ENCODE data around the gene SLC1A2.
A peak's percentile ranks its signal among the peaks of the same experiment; 100 is the strongest.

Gene SLC1A2

GRCh38 chr11:35407041-35407440 is 12.3 kb downstream of the SLC1A2 start:
- no peak for FAIRE-seq
- TF ChIP-seq POLR2AphosphoS5 (IDR thresholded peaks at IDR 0.05; ENCODE audit: low read depth, low read length) (no peak), POLR2A (IDR thresholded peaks at IDR 0.05; ENCODE audit: low read depth, low read length) (no peak), TAF1 (IDR thresholded peaks at IDR 0.05; ENCODE audit: borderline replicate concordance, low read depth, low read length) (no peak)

GRCh38 chr11:35404388-35404775 is 15.0 kb downstream of the SLC1A2 start:
- DNase-seq (ENCODE audit: insufficient read length) (no peak), FAIRE-seq (peak; percentile 60)
- TF ChIP-seq POLR2A (IDR thresholded peaks at IDR 0.05; ENCODE audit: low read depth, low read length) (no peak), TAF1 (IDR thresholded peaks at IDR 0.05; ENCODE audit: borderline replicate concordance, low read depth, low read length) (no peak), POLR2AphosphoS5 (IDR thresholded peaks at IDR 0.05; ENCODE audit: low read depth, low read length) (no peak)

More at GRCh38 chr11:35407041-35407440, 12.3 kb downstream of the SLC1A2 start:
- DNase-seq (ENCODE audit: insufficient read length) = no peak

GRCh38 chr11:35403765-35404387 is 15.5 kb downstream of the SLC1A2 start:
- TF ChIP-seq POLR2AphosphoS5 (IDR thresholded peaks at IDR 0.05; ENCODE audit: low read depth, low read length) (no peak), POLR2A (IDR thresholded peaks at IDR 0.05; ENCODE audit: low read depth, low read length) (no peak), TAF1 (IDR thresholded peaks at IDR 0.05; ENCODE audit: borderline replicate concordance, low read depth, low read length) (no peak)
- no peak for FAIRE-seq
- no peak for DNase-seq (ENCODE audit: insufficient read length)

GRCh38 chr11:35402751-35403660 is 16.4 kb downstream of the SLC1A2 start:
- DNase-seq (ENCODE audit: insufficient read length) (no peak), FAIRE-seq (peak; percentile 73)
- TF ChIP-seq TAF1 (IDR thresholded peaks at IDR 0.05; ENCODE audit: borderline replicate concordance, low read depth, low read length) (no peak), POLR2AphosphoS5 (IDR thresholded peaks at IDR 0.05; ENCODE audit: low read depth, low read length) (no peak), POLR2A (IDR thresholded peaks at IDR 0.05; ENCODE audit: low read depth, low read length) (no peak)

- FAIRE-seq (no peak), DNase-seq (ENCODE audit: insufficient read length) (no peak)
- TF ChIP-seq TAF1 (IDR thresholded peaks at IDR 0.05; ENCODE audit: borderline replicate concordance, low read depth, low read length) (no peak), POLR2A (IDR thresholded peaks at IDR 0.05; ENCODE audit: low read depth, low read length) (no peak), POLR2AphosphoS5 (IDR thresholded peaks at IDR 0.05; ENCODE audit: low read depth, low read length) (no peak)
Observed at GRCh38 chr11:35398881-35399280, 20.5 kb downstream of the SLC1A2 start.

- FAIRE-seq (no peak), DNase-seq (ENCODE audit: insufficient read length) (no peak)
- TF ChIP-seq POLR2A (IDR thresholded peaks at IDR 0.05; ENCODE audit: low read depth, low read length) = no peak
- TF ChIP-seq POLR2AphosphoS5 (IDR thresholded peaks at IDR 0.05; ENCODE audit: low read depth, low read length) = no peak
- TF ChIP-seq TAF1 (IDR thresholded peaks at IDR 0.05; ENCODE audit: borderline replicate concordance, low read depth, low read length) = no peak
Observed at GRCh38 chr11:35394941-35395340, 24.4 kb downstream of the SLC1A2 start.

- DNase-seq (ENCODE audit: insufficient read length) = no peak
- no peak for FAIRE-seq
- TF ChIP-seq TAF1 (IDR thresholded peaks at IDR 0.05; ENCODE audit: borderline replicate concordance, low read depth, low read length) (no peak), POLR2AphosphoS5 (IDR thresholded peaks at IDR 0.05; ENCODE audit: low read depth, low read length) (no peak)
Observed at GRCh38 chr11:35393098-35393497, 26.3 kb downstream of the SLC1A2 start.

- TF ChIP-seq TAF1 (IDR thresholded peaks at IDR 0.05; ENCODE audit: borderline replicate concordance, low read depth, low read length) (no peak), POLR2AphosphoS5 (IDR thresholded peaks at IDR 0.05; ENCODE audit: low read depth, low read length) (no peak), POLR2A (IDR thresholded peaks at IDR 0.05; ENCODE audit: low read depth, low read length) (no peak)
- DNase-seq (ENCODE audit: insufficient read length) (peak; percentile 42), FAIRE-seq (peak; percentile 95)
Observed at GRCh38 chr11:35391922-35392688, 27.3 kb downstream of the SLC1A2 start.

- FAIRE-seq = peak; percentile 93
- DNase-seq (ENCODE audit: insufficient read length) = no peak
Observed at GRCh38 chr11:35390737-35391682, 28.3 kb downstream of the SLC1A2 start.

GRCh38 chr11:35389897-35390465 is 29.4 kb downstream of the SLC1A2 start:
- TF ChIP-seq POLR2A (IDR thresholded peaks at IDR 0.05; ENCODE audit: low read depth, low read length) = no peak
- TF ChIP-seq TAF1 (IDR thresholded peaks at IDR 0.05; ENCODE audit: borderline replicate concordance, low read depth, low read length) = no peak
- no peak for TF ChIP-seq POLR2AphosphoS5 (IDR thresholded peaks at IDR 0.05; ENCODE audit: low read depth, low read length)
- FAIRE-seq (peak; percentile 73), DNase-seq (ENCODE audit: insufficient read length) (no peak)

More at GRCh38 chr11:35390737-35391682, 28.3 kb downstream of the SLC1A2 start:
- TF ChIP-seq POLR2A (IDR thresholded peaks at IDR 0.05; ENCODE audit: low read depth, low read length) = no peak
- no peak for TF ChIP-seq TAF1 (IDR thresholded peaks at IDR 0.05; ENCODE audit: borderline replicate concordance, low read depth, low read length)
